Esophagus squamous epithelium (tissue), 4 donors: Measurements from ENCODE around the gene AFF3.

ENCODE experiments used
- POLR2A ChIP-seq, 4 donors: fragments of 450-650 bp; IDR thresholded peaks; one replicate each; pipeline ENCODE4 v1.6.1; 2017; ENCODE audit warnings: antibody characterized with exemption in 4 of 4, mild to moderate bottlenecking in 4 of 4, moderate library complexity in 3 of 4
- TF ChIP-seq, protein P1 (sequence below), 6 experiments: fragments of 450-650 bp in 4 of 6; fragments of 200-600 bp in 2 of 6; sonication (generic) in 2 of 6; IDR thresholded peaks; one replicate each; pipeline ENCODE4 v1.5.1; 2016 to 2019; ENCODE audit warnings: antibody characterized with exemption in 6 of 6, mild to moderate bottlenecking in 4 of 6, moderate library complexity in 4 of 6

GRCh38 chr2:99776906-99777646 lies 365.3 kb downstream of the AFF3 start:
- TF ChIP-seq, protein P1, sequence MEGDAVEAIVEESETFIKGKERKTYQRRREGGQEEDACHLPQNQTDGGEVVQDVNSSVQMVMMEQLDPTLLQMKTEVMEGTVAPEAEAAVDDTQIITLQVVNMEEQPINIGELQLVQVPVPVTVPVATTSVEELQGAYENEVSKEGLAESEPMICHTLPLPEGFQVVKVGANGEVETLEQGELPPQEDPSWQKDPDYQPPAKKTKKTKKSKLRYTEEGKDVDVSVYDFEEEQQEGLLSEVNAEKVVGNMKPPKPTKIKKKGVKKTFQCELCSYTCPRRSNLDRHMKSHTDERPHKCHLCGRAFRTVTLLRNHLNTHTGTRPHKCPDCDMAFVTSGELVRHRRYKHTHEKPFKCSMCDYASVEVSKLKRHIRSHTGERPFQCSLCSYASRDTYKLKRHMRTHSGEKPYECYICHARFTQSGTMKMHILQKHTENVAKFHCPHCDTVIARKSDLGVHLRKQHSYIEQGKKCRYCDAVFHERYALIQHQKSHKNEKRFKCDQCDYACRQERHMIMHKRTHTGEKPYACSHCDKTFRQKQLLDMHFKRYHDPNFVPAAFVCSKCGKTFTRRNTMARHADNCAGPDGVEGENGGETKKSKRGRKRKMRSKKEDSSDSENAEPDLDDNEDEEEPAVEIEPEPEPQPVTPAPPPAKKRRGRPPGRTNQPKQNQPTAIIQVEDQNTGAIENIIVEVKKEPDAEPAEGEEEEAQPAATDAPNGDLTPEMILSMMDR (IDR thresholded peaks at IDR 0.05) = no peak
- TF ChIP-seq POLR2A (IDR thresholded peaks at IDR 0.05) = no peak
